K562 (cell line): ENCODE results near the gene B3GAT1. TPM values are rescaled to one million over a fixed set of nuclear protein-coding genes. Genes with fewer than 3 reads are reported as not detected.

Experiments used
- ATAC-seq: fragments of 200-7000 bp; cut with Tn5 transposase; 3 replicates; pipeline ENCODE4 v1.9.1; 2020; ENCODE audit warnings: moderate library complexity
- BruUV-seq: library from RNA; stranded (reverse); fragments of 400-500 nt; replicated peaks from 2 replicates; lab custom pipeline; 2021; lab: Mats Ljungman, UMichigan
- CTCF ChIA-PET: fragments of 300-600 bp; formaldehyde crosslinking; extraction: SDS; loops from one replicate; lab custom pipeline; 2021; ENCODE audit warnings: low intra/inter-chr PET ratio; lab: Yijun Ruan, JAX
- POLR2A ChIA-PET: fragments of 300-600, 350-650 bp; sonication (Branson Sonifier 250); formaldehyde crosslinking; extraction: SDS; loops from one replicate; lab custom pipeline; 2021; ENCODE audit warnings: antibody characterized with exemption, inconsistent platforms; lab: Yijun Ruan, JAX
- DNase-seq, 4 experiments: peaks; one replicate each; pipeline versions ENCODE4 v3.0.0 to v3.0.0-alpha.2; 2011 to 2018; ENCODE audit warnings: low spot score in 3 of 4, mixed read lengths in 3 of 4; ENCODE audit errors: extremely low read depth in 1 of 4
- FAIRE-seq: peaks from 2 replicates; lab custom pipeline; 2011; peaks lifted over from hg19 to GRCh38; lab: Jason Lieb, UNC
- H2AFZ ChIP-seq: 2 replicates; pipeline ENCODE4 v1.6.0; 2011; ENCODE audit warnings: low read depth, low read length, control low read depth, inconsistent platforms
- H3K27ac ChIP-seq: fragments of 200-600 bp; 3 replicates; pipeline ENCODE4 v1.8.0; 2011; ENCODE audit warnings: low read depth, mild to moderate bottlenecking, control low read depth, inconsistent platforms, low read length, moderate library complexity, mixed read lengths; ENCODE audit errors: extremely low read depth
- H3K27me3 ChIP-seq, 2 experiments: fragments of 300-600 bp in 1 of 2; 2 replicates in 1 of 2; 3 replicates in 1 of 2; pipeline versions ENCODE4 v1.6.0 to v1.8.0; 2011; ENCODE audit warnings: inconsistent platforms in 2 of 2, low read length in 2 of 2, mild to moderate bottlenecking in 1 of 2, mixed read lengths in 1 of 2, moderate library complexity in 1 of 2; ENCODE audit not compliant: control insufficient read depth in 2 of 2, insufficient read depth in 2 of 2
- H3K36me3 ChIP-seq: fragments of 300-600 bp; 3 replicates; pipeline ENCODE4 v1.8.0; 2011; ENCODE audit warnings: mild to moderate bottlenecking, low read length, inconsistent platforms; ENCODE audit not compliant: control insufficient read depth, insufficient read depth
- H3K4me1 ChIP-seq, 2 experiments: fragments of 200-600 bp in 1 of 2; replicated peaks in 1 of 2; 2 replicates in 1 of 2; 3 replicates in 1 of 2; pipeline versions ENCODE4 v1.5.1 to v1.8.0; 2011; ENCODE audit warnings: inconsistent platforms in 2 of 2, low read length in 2 of 2, mild to moderate bottlenecking in 1 of 2, mixed read lengths in 1 of 2, moderate library complexity in 1 of 2; ENCODE audit not compliant: control insufficient read depth in 2 of 2, insufficient read depth in 2 of 2
- H3K4me2 ChIP-seq: 2 replicates; pipeline ENCODE4 v1.6.1; 2011; ENCODE audit warnings: low read length, control low read depth, inconsistent platforms, mixed read lengths; ENCODE audit not compliant: insufficient read depth
- H3K4me3 ChIP-seq: fragments of 200-600 bp; sonication (generic), shearing (Covaris generic); 2 replicates; pipeline ENCODE4 v1.5.1; 2016; ENCODE audit warnings: control low read depth, inconsistent platforms
- H3K79me2 ChIP-seq: fragments of 200-600 bp; 3 replicates; pipeline ENCODE4 v1.8.0; 2011; ENCODE audit warnings: low read length, inconsistent platforms; ENCODE audit not compliant: control insufficient read depth, insufficient read depth
- H3K9ac ChIP-seq, 2 experiments: 2 replicates each; pipeline versions ENCODE4 v1.6.0 to v1.6.1; 2011; ENCODE audit warnings: low read depth in 2 of 2, low read length in 2 of 2, control low read depth in 1 of 2, inconsistent platforms in 1 of 2, mild to moderate bottlenecking in 1 of 2, mixed read lengths in 1 of 2; ENCODE audit not compliant: insufficient read depth in 1 of 2
- H3K9me1 ChIP-seq: one replicate; pipeline ENCODE4 v1.6.0; 2011; ENCODE audit warnings: inconsistent platforms, mild to moderate bottlenecking, low read length, moderate library complexity; ENCODE audit not compliant: control insufficient read depth, insufficient read depth
- H3K9me3 ChIP-seq: replicated peaks from 2 replicates; pipeline ENCODE4 v1.5.1; 2011; ENCODE audit warnings: low read depth, low read length, inconsistent platforms; ENCODE audit not compliant: control insufficient read depth, insufficient read depth
- H4K20me1 ChIP-seq: replicated peaks from 2 replicates; pipeline ENCODE4 v1.6.1; 2011; ENCODE audit warnings: low read length, inconsistent platforms, mixed read lengths; ENCODE audit not compliant: control insufficient read depth, insufficient read depth
- KLF1 ChIP-seq: fragments of 450-650 bp; IDR thresholded peaks from 2 replicates; pipeline ENCODE4 v1.6.1; 2016; ENCODE audit warnings: missing genetic modification characterization, missing compliant biosample characterization
- NR4A1 ChIP-seq, 2 experiments: fragments of 250-450 bp in 1 of 2; fragments of 450-650 bp in 1 of 2; sonication (Bioruptor Pico) in 1 of 2; IDR thresholded peaks; 2 replicates each; pipeline versions ENCODE4 v1.4.0 to v1.6.1; 2016 to 2020; ENCODE audit warnings: mild to moderate bottlenecking in 2 of 2, missing compliant biosample characterization in 1 of 2, missing genetic modification characterization in 1 of 2, moderate library complexity in 1 of 2
- SRSF7 ChIP-seq: fragments of 200-400 bp; formaldehyde crosslinking; optimal IDR thresholded peaks from 2 replicates; pipeline ENCODE3; 2017; ENCODE audit warnings: mild to moderate bottlenecking, low read depth, low read length
- TBL1XR1 ChIP-seq, 2 experiments: IDR thresholded peaks; 2 replicates each; pipeline ENCODE4 v1.6.1; 2012; ENCODE audit warnings: improper control_type of control experiment in 2 of 2, low read length in 2 of 2, mild to moderate bottlenecking in 1 of 2
- ZFP36 ChIP-seq: fragments of 150-350 bp; IDR thresholded peaks from 2 replicates; pipeline ENCODE4 v1.6.1; 2018; ENCODE audit warnings: low read length, low read depth; ENCODE audit not compliant: partially characterized antibody
- ZNF140 ChIP-seq: fragments of 250-450 bp; sonication (Bioruptor Pico); IDR thresholded peaks from 2 replicates; pipeline ENCODE4 v1.8.0; 2021; ENCODE audit warnings: moderate library complexity, mild to moderate bottlenecking, inconsistent platforms
- ZNF143 ChIP-seq: sonication (generic); formaldehyde crosslinking; IDR thresholded peaks from 2 replicates; pipeline ENCODE4 v1.9.0; 2022; ENCODE audit warnings: mild to moderate bottlenecking, missing genetic modification reagents
- ZNF280B ChIP-seq: fragments of 250-450 bp; sonication (Bioruptor Pico); IDR thresholded peaks from 2 replicates; pipeline ENCODE4 v1.5.1; 2021; ENCODE audit warnings: mild to moderate bottlenecking
- ZNF507 ChIP-seq: conservative IDR thresholded peaks from 2 replicates; pipeline ENCODE4 v1.6.1; 2017; ENCODE audit warnings: missing genetic modification characterization, missing compliant biosample characterization
- WGBS: fragments of 100-300 bp; shearing (Covaris generic); methylation state at CpG from one replicate; pipeline ENCODE4 v1.1.6; 2016; ENCODE audit warnings: low coverage, mixed read lengths; ENCODE audit not compliant: insufficient coverage; ENCODE audit errors: missing lambda C conversion rate; 5-methylcytosine and 5-hydroxymethylcytosine counted together
- in situ Hi-C: fragments of 300-500 bp; cut with MboI; formaldehyde crosslinking; loops from 4 replicates; pipeline ENCODE4 v1.15.0; 2018; ENCODE audit warnings: inconsistent platforms, mixed read lengths
- intact Hi-C: fragments of 100-400 bp; cut with micrococcal nuclease; formaldehyde crosslinking; loops from 2 replicates; pipeline ENCODE4 v1.14.2; 2022
- polyA plus RNA-seq, 8 experiments: library from polyadenylated mRNA; depleted of rRNA in 4 of 8; stranded (reverse) in 5 of 8; unstranded in 3 of 8; fragments of >200 nt; fragmentation: Nextera tagmentation in 2 of 8; fragmentation: Illumina TruSeq in 1 of 8; extraction: Ambion mirVana in 2 of 8; extraction: Trizol in 1 of 8; gene quantifications; 2 replicates each; pipeline versions ENCODE4 v1.2.1 to v1.2.3, GENCODE V29; 2011 to 2014; ENCODE audit warnings: inconsistent platforms in 1 of 8, missing spikeins in 1 of 8
- total RNA-seq, 7 experiments: library from RNA; depleted of rRNA in 6 of 7; stranded (reverse); fragments of >200 nt in 6 of 7; fragmentation: Illumina TruSeq in 2 of 7; extraction: Trizol in 2 of 7; gene quantifications; 2 replicates each; pipeline versions ENCODE4 v1.2.1 to v1.2.3, GENCODE V29; 2011 to 2021; ENCODE audit warnings: low replicate concordance in 1 of 7
- TF ChIP-seq, protein P1 (sequence below): fragments of 250-450 bp; sonication (Bioruptor Pico); IDR thresholded peaks from 2 replicates; pipeline ENCODE4 v1.5.0; 2020; ENCODE audit warnings: mild to moderate bottlenecking, borderline replicate concordance

B3GAT1 gene
- total and polyA plus RNA-seq, 9 of the 15 experiments (the other 6 are each of a cell fraction or from before 2014, with no cell fraction given), result 0.01 to 0.53 (median 0.14) TPM; not detected in 1

DNA sequence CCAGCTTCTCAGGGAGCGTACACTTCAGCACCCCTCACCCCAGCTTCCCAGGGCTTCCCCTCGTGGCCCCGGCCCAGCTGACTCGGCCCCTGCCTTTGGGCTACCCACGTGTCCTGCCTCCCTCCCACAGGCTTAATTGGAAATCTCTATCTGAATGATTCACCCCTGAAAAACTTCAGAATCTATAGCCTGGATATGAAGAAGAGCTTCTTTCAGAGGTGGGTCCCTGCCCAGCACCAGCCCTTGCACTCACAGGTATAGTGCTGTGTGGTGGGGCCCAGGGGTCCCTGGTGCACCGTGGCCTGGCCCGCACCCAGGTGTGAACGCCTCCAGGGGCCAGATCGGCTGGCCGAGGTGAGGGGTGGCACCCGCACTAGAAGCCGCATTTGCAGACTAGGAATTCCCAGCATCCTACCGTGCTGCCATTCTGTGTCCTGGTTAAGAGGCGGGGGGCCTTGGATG, 38.4 kb downstream of the B3GAT1 start:
- no peak overlapping the region for H3K4me3 ChIP-seq
- H4K20me1 ChIP-seq, result peaks cover 6% of the 10 kb centered on the region; the same call in 1 of the 2 replicates
- H3K9ac ChIP-seq, result no peak overlapping the region
- no peaks in the 10 kb centered on the region for H3K9me1 ChIP-seq
- no peaks in the 10 kb centered on the region; a peak in 1 of 5 replicates for H3K4me1 ChIP-seq
- H3K27me3 ChIP-seq, result no peaks in the 10 kb centered on the region
- H2AFZ ChIP-seq, result no peak overlapping the region
- ChIA-PET POLR2A (interaction anchor here (0.9 kb wide), 2 partner anchors 10 to 38 kb away, joined by 3 read pairs; no protein-coding TSS in a partner anchor), CTCF (no interaction called here)
- intact Hi-C loops, result no loop called here
- no peak overlapping the region for H3K27ac ChIP-seq
- H3K9me3 ChIP-seq, result no peaks in the 10 kb centered on the region
- in situ Hi-C loops, result no loop called here
- TF ChIP-seq, protein P1, sequence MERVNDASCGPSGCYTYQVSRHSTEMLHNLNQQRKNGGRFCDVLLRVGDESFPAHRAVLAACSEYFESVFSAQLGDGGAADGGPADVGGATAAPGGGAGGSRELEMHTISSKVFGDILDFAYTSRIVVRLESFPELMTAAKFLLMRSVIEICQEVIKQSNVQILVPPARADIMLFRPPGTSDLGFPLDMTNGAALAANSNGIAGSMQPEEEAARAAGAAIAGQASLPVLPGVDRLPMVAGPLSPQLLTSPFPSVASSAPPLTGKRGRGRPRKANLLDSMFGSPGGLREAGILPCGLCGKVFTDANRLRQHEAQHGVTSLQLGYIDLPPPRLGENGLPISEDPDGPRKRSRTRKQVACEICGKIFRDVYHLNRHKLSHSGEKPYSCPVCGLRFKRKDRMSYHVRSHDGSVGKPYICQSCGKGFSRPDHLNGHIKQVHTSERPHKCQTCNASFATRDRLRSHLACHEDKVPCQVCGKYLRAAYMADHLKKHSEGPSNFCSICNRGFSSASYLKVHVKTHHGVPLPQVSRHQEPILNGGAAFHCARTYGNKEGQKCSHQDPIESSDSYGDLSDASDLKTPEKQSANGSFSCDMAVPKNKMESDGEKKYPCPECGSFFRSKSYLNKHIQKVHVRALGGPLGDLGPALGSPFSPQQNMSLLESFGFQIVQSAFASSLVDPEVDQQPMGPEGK, result no peak
- TF ChIP-seq ZNF507 (no peak), ZFP36 (no peak), NR4A1 (CRISPR knock-in tag; IDR thresholded peaks at IDR 0.05) (no peak), NR4A1 (tag; IDR thresholded peaks at IDR 0.05) (no peak), TBL1XR1 (IDR thresholded peaks at IDR 0.05; ENCODE audit: low read length in 2 of 2) (no peak), ZNF140 (CRISPR knock-in tag) (no peak), ZNF143 (CRISPR knock-in tag) (no peak), ZNF280B (no peak), KLF1 (tag) (no peak), SRSF7 (no peak)
- 72% methylated on average over 13 of the region's 14 CpGs for WGBS
- FAIRE-seq (no peak), ATAC-seq (no peak), DNase-seq (no peak)
- H3K36me3 ChIP-seq, result no peaks in the 10 kb centered on the region; the same call in 2 of the 3 replicates
- BruUV-seq, result no TSS peak
- no peak overlapping the region for H3K4me2 ChIP-seq
- no peaks in the 10 kb centered on the region for H3K79me2 ChIP-seq
